PC-9 (cell line): ENCODE data around the gene PTPN2. TPM values are rescaled to one million over a fixed set of nuclear protein-coding genes. Genes with fewer than 3 reads are reported as not detected.

Experiments used
- BruUV-seq: library from RNA; stranded (reverse); fragments of 400-500 nt; replicated peaks from 2 replicates; lab custom pipeline; 2021; lab: Mats Ljungman, UMichigan
- CTCF ChIA-PET: fragments of 300-600 bp; sonication (Branson Sonifier 250); formaldehyde crosslinking; loops from one replicate; lab custom pipeline; 2022; ENCODE audit warnings: antibody characterized with exemption; lab: Charles Lee
- POLR2A ChIA-PET: fragments of 300-600 bp; sonication (Branson Sonifier 250); formaldehyde crosslinking; loops from one replicate; lab custom pipeline; 2022; ENCODE audit warnings: antibody characterized with exemption; ENCODE audit not compliant: unreplicated experiment; lab: Charles Lee
- DNase-seq, 2 experiments: peaks; one replicate each; pipeline versions ENCODE4 v3.0.0 to v3.0.0-alpha.2; 2015 to 2022; ENCODE audit warnings: mixed read lengths in 1 of 2
- H2AFZ ChIP-seq: fragments of 200-600 bp; sonication (generic); 2 replicates; pipeline ENCODE4 v1.8.1; 2017; ENCODE audit warnings: antibody characterized with exemption
- H3F3A ChIP-seq: fragments of 200-600 bp; sonication (generic); 2 replicates; pipeline ENCODE4 v1.8.1; 2017; ENCODE audit warnings: antibody characterized with exemption, mild to moderate bottlenecking, low read depth; ENCODE audit not compliant: insufficient read depth
- H3K27ac ChIP-seq: fragments of 200-600 bp; sonication (generic); 2 replicates; pipeline ENCODE4 v1.6.1; 2016; ENCODE audit warnings: mixed run types
- H3K27me3 ChIP-seq: fragments of 200-600 bp; sonication (generic); 2 replicates; pipeline ENCODE4 v1.6.1; 2016; ENCODE audit warnings: low read depth, mixed run types; ENCODE audit not compliant: insufficient read depth
- H3K36me3 ChIP-seq: fragments of 200-600 bp; sonication (generic); 2 replicates; pipeline ENCODE4 v1.6.1; 2016; ENCODE audit warnings: low read depth, mixed run types
- H3K4me1 ChIP-seq: fragments of 200-600 bp; sonication (generic); replicated peaks from 2 replicates; pipeline ENCODE4 v1.6.1; 2016; ENCODE audit warnings: mixed run types; ENCODE audit not compliant: insufficient read depth
- H3K4me2 ChIP-seq: fragments of 200-600 bp; sonication (generic); 2 replicates; pipeline ENCODE4 v1.6.1; 2017; ENCODE audit warnings: mixed run types
- H3K4me3 ChIP-seq: fragments of 200-600 bp; sonication (generic); 2 replicates; pipeline ENCODE4 v1.6.1; 2016; ENCODE audit warnings: mixed run types
- H3K79me2 ChIP-seq: fragments of 200-600 bp; sonication (generic); 2 replicates; pipeline ENCODE4 v1.6.1; 2017; ENCODE audit warnings: low read depth, mixed run types
- H3K9me2 ChIP-seq: fragments of 200-600 bp; sonication (generic); 2 replicates; pipeline ENCODE4 v1.8.1; 2017; ENCODE audit warnings: mild to moderate bottlenecking; ENCODE audit not compliant: insufficient read depth
- H3K9me3 ChIP-seq: fragments of 200-600 bp; sonication (generic); 2 replicates; pipeline ENCODE4 v1.8.1; 2016; ENCODE audit warnings: low read depth; ENCODE audit not compliant: insufficient read depth
- H4K20me1 ChIP-seq: fragments of 200-600 bp; sonication (generic); 2 replicates; pipeline ENCODE4 v1.8.1; 2017; ENCODE audit not compliant: insufficient read depth
- EZH2 ChIP-seq: fragments of 200-600 bp; sonication (generic); IDR thresholded peaks from 2 replicates; pipeline ENCODE4 v1.8.0; 2017; ENCODE audit warnings: antibody characterized with exemption, low read depth
- intact Hi-C: fragments of 100-400 bp; cut with micrococcal nuclease; formaldehyde crosslinking; loops from one replicate; pipeline ENCODE4 v1.10.0; 2022; ENCODE audit not compliant: unreplicated experiment
- total RNA-seq: library from RNA; stranded (reverse); gene quantifications from 2 replicates; pipeline ENCODE4 v1.2.3, GENCODE V29; 2021
- TF ChIP-seq, protein P1 (sequence below): fragments of 200-600 bp; sonication (generic); conservative IDR thresholded peaks from 2 replicates; pipeline ENCODE4 v1.6.1; 2017; ENCODE audit warnings: mixed run types, antibody characterized with exemption, mild to moderate bottlenecking, moderate library complexity

The PTPN2 gene
- total RNA-seq, 1 experiment from 2014 or later = 78.1 TPM

GRCh38 chr18:12779456-12779855, 104.6 kb downstream of the PTPN2 start:
- H3K27me3 ChIP-seq = no peaks in the 10 kb centered on the region
- H3K79me2 ChIP-seq = no peaks in the 10 kb centered on the region
- DNase-seq = no peak
- H3K36me3 ChIP-seq = no peaks in the 10 kb centered on the region
- no TSS peak for BruUV-seq
- H2AFZ ChIP-seq = no peak overlapping the region
- ChIA-PET CTCF (no interaction called here), POLR2A (no interaction called here)
- H3K9me2 ChIP-seq = no peaks in the 10 kb centered on the region
- H4K20me1 ChIP-seq = no peaks in the 10 kb centered on the region
- intact Hi-C loops = no loop called here
- H3K9me3 ChIP-seq = no peaks in the 10 kb centered on the region
- no peak overlapping the region for H3K27ac ChIP-seq
- no peaks in the 10 kb centered on the region for H3K4me1 ChIP-seq
- TF ChIP-seq, protein P1, sequence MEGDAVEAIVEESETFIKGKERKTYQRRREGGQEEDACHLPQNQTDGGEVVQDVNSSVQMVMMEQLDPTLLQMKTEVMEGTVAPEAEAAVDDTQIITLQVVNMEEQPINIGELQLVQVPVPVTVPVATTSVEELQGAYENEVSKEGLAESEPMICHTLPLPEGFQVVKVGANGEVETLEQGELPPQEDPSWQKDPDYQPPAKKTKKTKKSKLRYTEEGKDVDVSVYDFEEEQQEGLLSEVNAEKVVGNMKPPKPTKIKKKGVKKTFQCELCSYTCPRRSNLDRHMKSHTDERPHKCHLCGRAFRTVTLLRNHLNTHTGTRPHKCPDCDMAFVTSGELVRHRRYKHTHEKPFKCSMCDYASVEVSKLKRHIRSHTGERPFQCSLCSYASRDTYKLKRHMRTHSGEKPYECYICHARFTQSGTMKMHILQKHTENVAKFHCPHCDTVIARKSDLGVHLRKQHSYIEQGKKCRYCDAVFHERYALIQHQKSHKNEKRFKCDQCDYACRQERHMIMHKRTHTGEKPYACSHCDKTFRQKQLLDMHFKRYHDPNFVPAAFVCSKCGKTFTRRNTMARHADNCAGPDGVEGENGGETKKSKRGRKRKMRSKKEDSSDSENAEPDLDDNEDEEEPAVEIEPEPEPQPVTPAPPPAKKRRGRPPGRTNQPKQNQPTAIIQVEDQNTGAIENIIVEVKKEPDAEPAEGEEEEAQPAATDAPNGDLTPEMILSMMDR = no peak
- TF ChIP-seq EZH2 = no peak
- no peak overlapping the region for H3K4me3 ChIP-seq
- no peak overlapping the region for H3K4me2 ChIP-seq
- peaks cover 14% of the 10 kb centered on the region; the same call in 1 of the 2 replicates for H3F3A ChIP-seq

- BruUV-seq = no TSS peak
- CTCF ChIA-PET = no interaction called here
- TF ChIP-seq, protein P1 = no peak
- no peak for TF ChIP-seq EZH2
Measured at GRCh38 chr18:12779043-12779442, 105.0 kb downstream of the PTPN2 start.

DNA sequence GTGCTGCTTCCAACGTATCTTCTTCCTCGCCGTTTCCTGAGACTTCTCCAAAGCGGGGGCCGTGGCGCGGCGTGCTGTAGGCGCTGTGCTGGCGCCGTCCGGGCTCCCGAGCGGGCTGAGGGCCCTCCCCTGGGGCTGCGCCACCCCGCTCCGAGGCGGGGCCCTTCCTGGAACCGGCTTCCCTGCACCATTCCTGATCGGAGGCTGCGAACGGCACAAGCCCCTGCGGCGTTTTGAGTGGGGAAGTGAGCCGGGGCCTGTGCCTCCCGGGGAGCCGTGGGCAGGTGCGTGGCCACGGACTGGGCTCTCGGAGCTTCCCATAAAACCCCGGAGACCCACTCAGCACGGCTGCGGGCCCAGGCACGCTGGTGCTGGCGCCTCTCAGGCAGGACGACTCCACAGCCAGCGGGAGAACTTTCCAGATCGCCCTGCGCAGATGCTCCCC, 106.5 kb downstream of the PTPN2 start:
- H3K27ac ChIP-seq = no peak overlapping the region
- H3K4me1 ChIP-seq = no peaks in the 10 kb centered on the region
- intact Hi-C loops = no loop called here
- no peak for DNase-seq
- H3K79me2 ChIP-seq = no peaks in the 10 kb centered on the region
- no TSS peak for BruUV-seq
- H3K9me3 ChIP-seq = no peaks in the 10 kb centered on the region
- H4K20me1 ChIP-seq = no peaks in the 10 kb centered on the region
- no peak overlapping the region for H3K4me2 ChIP-seq
- no peak for TF ChIP-seq EZH2
- TF ChIP-seq, protein P1 = no peak
- H3K9me2 ChIP-seq = no peaks in the 10 kb centered on the region
- no peaks in the 10 kb centered on the region for H3F3A ChIP-seq
- H2AFZ ChIP-seq = no peak overlapping the region
- CTCF ChIA-PET = no interaction called here
- POLR2A ChIA-PET = no interaction called here
- no peak overlapping the region for H3K4me3 ChIP-seq
- no peaks in the 10 kb centered on the region for H3K36me3 ChIP-seq
- no peaks in the 10 kb centered on the region for H3K27me3 ChIP-seq

More at GRCh38 chr18:12779043-12779442, 105.0 kb downstream of the PTPN2 start:
- Histone ChIP-seq H3K27me3 (no peaks in the 10 kb centered on the region), H3K36me3 (no peaks in the 10 kb centered on the region), H3K9me3 (no peaks in the 10 kb centered on the region), H3K27ac (no peak overlapping the region), H3F3A (peaks cover 10% of the 10 kb centered on the region; the same call in 1 of the 2 replicates), H3K4me3 (no peak overlapping the region), H4K20me1 (no peaks in the 10 kb centered on the region), H3K9me2 (no peaks in the 10 kb centered on the region), H3K4me2 (no peak overlapping the region), H2AFZ (no peak overlapping the region), H3K79me2 (no peaks in the 10 kb centered on the region), H3K4me1 (no peaks in the 10 kb centered on the region)
- intact Hi-C loops = no loop called here
- DNase-seq = no peak
- POLR2A ChIA-PET = no interaction called here
